ENCODE data around the gene CDHR4.
"Not testable (repeated sequence)": the region's sequence is repeated elsewhere in the genome, so short reads cannot be mapped to it uniquely, and the experiment has no call there.

CDHR4 gene, protein sequence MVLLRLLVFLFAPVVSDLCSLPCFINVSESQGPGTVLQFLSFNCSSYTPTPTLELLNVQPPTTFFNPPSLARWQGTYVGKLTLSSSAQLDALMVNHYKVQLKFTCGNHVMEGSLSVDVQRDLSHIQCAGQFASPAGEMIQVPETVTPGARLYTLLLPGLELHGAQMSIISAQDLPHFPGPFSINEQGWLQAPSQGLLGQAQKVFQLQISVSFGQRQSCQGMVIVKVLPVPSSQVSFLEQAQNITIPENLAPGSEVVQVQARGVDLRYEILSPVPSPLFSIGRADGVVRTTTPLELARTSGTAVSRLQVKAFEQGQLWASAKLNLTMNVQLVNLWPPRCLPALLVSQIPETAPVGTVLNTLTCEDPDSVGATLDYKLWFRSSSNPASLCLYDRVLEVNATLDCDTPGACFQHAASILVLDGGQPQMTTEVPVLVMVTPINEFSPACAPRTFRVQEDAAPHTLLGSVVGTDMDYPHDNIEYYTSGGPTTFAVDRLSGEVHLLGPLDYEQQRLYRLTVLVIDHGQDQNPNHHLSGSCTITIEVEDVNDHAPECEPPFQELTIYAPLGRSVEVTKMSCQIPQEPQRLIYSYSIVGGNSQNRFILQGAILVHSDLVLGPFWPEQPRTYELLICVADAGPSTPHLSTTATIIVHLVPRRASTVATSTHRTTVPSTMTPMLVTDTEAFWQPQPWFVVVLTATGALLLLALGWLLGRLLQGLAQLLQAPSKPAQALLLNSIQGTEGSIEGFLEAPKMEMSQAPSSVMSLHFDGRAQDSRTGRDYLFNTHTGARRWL

DNA sequence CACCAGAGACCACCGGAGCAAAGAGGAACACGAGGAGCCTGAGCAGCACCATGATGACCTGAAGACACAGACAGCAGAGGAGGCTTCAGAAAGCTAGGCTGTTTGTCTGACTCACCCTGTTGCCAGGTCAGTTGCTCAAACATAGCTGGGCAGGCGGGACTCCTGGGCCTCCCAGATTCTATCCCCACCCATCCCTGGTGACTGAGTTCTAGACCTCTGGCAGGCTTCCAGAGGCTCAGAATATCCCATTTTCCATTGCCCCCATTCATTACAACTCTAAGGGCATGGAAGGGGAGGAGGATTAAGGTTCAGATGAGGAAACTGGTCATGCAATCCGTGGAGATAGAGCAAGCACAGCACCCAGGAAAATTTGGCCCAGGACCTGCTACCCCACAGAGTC is at the start of gene CDHR4:
Gene CDHR4, minus strand, starts transcription at position 113 of the 400 bp plus-strand sequence. Its CDS starts 61 bp downstream, at position 52.
- DNase-seq (ENCODE audit: extremely low spot score, insufficient read length, low read depth) (no peak), FAIRE-seq (no peak)

GRCh38 chr3:49845694-49846093 is 46.0 kb upstream of the CDHR4 start:
- FAIRE-seq = no peak
- DNase-seq (ENCODE audit: extremely low spot score, insufficient read length, low read depth) = no peak

DNA sequence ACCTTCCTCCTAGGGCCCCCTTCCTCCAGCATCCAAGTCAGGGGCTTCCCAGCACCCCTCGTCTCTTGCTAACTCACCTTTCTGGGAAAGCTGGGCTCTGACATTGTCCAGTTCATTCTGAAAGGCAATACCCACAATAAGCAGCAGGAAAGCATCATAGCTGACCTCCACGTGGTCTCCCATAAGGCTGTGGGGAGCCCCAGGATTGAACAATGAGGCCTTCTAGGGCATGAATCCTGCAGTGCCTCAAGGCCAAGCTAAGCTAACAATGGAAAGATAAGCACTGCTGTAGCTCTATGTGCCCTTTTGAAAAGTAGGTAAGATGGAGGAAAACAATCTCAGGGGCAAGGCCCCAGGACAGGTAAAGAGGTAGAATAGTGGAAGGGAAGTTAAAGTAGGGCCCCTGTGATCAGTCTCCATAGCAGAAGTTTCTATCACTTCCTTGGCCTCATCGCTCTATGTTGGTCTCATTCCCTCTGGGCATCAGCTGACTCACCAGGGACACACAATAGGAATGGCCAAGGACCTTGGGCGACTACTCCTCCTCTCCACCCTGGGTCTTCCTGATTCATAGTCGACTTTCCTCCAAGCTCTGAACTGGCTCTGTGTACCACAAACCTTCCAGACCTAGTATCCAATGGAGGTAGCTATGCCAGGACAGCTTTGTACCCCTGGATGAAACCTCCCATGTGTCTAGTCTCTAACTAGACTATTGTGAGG is 45.0 kb upstream of the CDHR4 start:
- FAIRE-seq = no peak
- DNase-seq (ENCODE audit: extremely low spot score, insufficient read length, low read depth) = no peak

DNA sequence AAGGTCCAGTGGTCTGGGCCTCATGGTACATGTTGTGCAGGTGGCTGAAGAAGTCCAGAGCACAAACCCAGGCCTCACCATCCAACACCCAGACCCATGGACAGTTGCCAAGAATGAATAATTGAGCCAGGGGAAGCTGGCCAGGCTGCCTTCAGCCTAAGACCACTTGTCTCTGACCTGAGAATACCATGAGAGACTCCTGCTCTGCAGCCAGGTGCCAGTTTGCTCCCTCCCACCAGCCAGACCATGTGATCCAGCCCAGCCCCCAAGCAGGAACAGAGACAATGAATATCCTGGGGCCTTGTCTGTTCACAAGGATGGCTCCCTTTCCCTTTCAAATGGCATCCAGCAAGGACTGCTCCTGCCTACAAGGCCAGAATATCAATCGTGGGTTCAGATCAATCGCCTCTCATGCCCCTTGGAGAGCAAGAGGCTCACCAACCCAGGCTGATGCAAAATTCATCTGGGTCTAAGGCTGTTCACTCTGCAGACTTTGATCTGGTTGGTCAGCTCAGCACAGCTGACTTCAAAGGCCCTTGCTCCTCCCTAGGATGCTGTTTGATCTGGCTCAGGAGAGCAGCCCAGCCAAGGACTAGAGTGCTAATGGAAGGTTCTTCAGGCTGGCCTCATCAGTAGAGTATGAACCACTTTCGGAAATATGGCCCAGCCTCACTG is 43.3 kb upstream of the CDHR4 start:
- FAIRE-seq (no peak), DNase-seq (ENCODE audit: extremely low spot score, insufficient read length, low read depth) (no peak)

- no peak for DNase-seq (ENCODE audit: extremely low spot score, insufficient read length, low read depth)
Measured at GRCh38 chr3:49841806-49842205, 42.1 kb upstream of the CDHR4 start.

GRCh38 chr3:49841126-49841696 is 41.5 kb upstream of the CDHR4 start:
- FAIRE-seq = no peak
- no peak for DNase-seq (ENCODE audit: extremely low spot score, insufficient read length, low read depth)

More at GRCh38 chr3:49841806-49842205, 42.1 kb upstream of the CDHR4 start:
- FAIRE-seq = no peak

DNA sequence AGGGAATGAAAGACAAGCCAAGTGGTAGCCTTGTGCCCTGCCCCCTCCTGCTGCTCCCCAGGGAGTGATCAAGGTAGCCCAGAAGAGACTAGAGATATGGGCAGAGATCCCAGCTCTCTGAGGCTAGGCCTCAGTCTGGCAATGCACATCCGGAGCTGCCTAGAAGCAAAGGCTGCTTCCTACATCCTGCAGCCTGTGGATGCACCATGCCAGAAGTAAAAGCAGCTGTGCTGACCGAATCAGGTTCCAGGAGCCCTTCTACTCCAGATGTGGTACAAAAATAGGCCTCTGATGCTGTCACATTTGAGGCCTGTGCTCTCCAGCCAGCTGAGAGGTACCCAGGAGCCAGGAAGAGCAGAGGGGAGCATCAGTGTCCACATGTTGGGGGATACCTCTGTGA is 40.7 kb upstream of the CDHR4 start:
- FAIRE-seq = no peak
- no peak for DNase-seq (ENCODE audit: extremely low spot score, insufficient read length, low read depth)

DNA sequence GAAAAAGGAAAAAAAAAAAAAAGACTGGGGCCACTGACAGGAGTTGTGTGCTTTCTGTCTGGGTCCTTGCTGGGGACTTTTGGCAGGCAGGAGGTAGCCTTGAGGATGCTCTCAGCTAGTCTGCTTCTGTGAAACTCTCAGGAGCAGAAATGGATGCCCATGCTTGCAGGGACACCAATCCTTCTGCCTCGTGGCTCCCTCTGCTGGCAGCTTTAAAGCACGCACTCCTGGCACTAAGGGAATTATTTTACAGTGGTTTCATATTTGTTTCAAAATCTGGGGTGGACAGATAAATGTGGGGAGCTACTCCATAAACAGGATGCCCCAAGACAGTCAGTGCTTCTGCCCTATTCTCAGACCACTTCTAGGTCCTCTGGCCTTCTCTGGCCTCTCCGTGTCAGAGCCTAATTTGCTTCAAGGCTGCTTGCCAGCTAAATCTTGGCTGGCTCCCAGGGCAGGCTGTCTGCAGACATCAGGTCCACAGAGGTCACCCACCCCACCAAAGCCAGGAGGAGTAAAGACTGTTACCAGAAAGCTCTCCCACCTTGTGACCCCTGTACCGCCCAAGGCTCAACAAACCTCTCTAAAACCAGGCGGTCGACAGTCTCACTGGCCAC is 39.6 kb upstream of the CDHR4 start:
- FAIRE-seq (peak; percentile 91), DNase-seq (ENCODE audit: extremely low spot score, insufficient read length, low read depth) (peak; percentile 56)

DNA sequence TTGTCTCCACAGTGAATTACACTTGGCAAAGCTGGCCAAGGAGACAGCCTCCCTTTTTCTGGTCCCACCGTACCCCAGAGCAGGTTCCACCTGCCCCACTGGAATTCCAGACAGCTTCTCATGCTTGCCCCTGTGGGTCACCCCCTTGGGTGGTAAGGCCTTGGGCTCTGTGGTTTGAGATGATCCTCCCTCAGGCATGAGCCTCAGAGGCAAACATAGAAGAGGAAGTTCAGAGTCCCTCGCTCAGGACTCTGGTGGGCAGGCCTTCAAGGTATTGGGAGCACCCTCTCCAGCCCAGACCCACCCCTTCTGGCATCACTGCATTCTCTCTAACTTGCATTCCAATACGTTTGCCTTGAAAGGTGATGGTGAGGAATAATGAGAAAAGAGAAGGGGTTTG is 31.7 kb upstream of the CDHR4 start:
- DNase-seq (ENCODE audit: extremely low spot score, insufficient read length, low read depth) (no peak), FAIRE-seq (no peak)

GRCh38 chr3:49826016-49826415 is 26.3 kb upstream of the CDHR4 start:
- DNase-seq (ENCODE audit: extremely low spot score, insufficient read length, low read depth) (no peak), FAIRE-seq (no peak)

GRCh38 chr3:49823131-49823530 is 23.5 kb upstream of the CDHR4 start:
- DNase-seq (ENCODE audit: extremely low spot score, insufficient read length, low read depth) = not testable (repeated sequence)

GRCh38 chr3:49813497-49814174 is 14.0 kb upstream of the CDHR4 start, which contains the start of gene UBA7:
Gene UBA7, minus strand, starts transcription at chr3:49813953. Its CDS starts 166 bp downstream, at chr3:49813787.
- peak; percentile 60 for DNase-seq (ENCODE audit: extremely low spot score, insufficient read length, low read depth)
- FAIRE-seq = peak; percentile 84

More at GRCh38 chr3:49823131-49823530, 23.5 kb upstream of the CDHR4 start:
- not testable (repeated sequence) for FAIRE-seq

DNA sequence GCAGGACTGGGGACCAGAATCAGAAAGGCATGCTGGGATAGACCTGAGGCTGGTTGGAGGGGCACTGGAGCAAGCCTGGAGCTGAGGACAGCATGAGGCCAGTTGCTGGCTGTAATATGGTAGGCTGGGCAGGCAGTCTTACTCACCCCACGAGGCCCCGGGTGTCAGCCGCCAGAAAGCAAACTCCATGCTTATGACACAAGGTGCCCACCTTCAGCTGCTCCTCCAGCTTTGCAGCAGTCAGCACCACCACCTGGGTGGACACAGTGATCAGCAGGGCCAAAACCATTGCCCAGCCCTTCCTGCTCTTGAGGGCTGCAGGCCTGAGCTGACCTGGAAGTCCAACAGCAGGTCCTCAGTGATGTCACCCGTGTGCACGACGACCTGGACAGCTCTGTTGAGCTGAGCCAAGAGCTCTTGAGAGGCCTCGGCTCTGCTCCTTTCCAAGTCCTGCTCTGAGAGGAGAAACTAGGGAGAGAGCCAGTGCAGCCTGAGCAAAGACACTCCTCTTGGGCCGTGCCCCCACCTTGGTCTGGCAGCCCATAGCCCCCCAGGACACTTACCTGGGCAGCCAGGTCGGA is 13.3 kb upstream of the CDHR4 start:
- FAIRE-seq = no peak
- DNase-seq (ENCODE audit: extremely low spot score, insufficient read length, low read depth) = no peak

DNA sequence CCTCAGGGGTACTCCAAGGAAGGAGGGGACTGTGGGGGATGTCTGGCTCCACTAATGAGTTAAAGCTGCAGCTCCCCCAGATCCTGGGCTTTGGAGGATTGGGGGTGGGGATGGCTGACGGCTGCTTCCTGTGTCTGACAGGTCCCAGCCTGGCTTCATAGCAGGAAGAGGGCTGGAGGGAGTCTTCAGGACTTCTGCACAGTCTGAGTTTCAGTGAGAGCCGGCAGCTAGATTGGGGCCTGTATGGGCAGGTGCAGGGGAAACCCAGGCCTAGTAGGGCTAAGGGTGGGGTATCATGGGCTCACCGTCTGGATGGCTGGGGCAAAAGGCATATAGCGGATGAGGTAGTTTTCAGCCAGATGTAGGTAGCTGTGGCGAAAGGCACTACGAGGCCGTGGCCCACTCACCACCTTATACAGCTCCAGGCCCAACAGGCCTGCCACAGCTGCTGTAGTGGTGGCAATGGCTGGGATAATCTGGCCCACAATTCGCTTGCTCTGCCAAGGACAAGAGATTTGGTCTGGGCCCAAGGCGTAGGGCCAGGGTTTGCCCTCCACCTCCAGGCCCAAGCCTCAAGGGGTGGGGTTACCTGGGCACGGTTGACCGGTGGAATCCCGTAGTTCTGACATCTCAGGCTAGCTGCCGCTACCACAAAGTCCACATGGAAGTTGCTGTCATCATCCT is 7.9 kb upstream of the CDHR4 start:
- peak; percentile 83 for FAIRE-seq
- DNase-seq (ENCODE audit: extremely low spot score, insufficient read length, low read depth) = no peak

GRCh38 chr3:49806850-49807249 is 7.2 kb upstream of the CDHR4 start:
- no peak for FAIRE-seq
- DNase-seq (ENCODE audit: extremely low spot score, insufficient read length, low read depth) = no peak

- peak; percentile 75 for FAIRE-seq
Measured at GRCh38 chr3:49805897-49806701, 6.4 kb upstream of the CDHR4 start.

GRCh38 chr3:49805367-49805782 is 5.7 kb upstream of the CDHR4 start:
- FAIRE-seq (peak; percentile 77), DNase-seq (ENCODE audit: extremely low spot score, insufficient read length, low read depth) (no peak)

More at GRCh38 chr3:49805897-49806701, 6.4 kb upstream of the CDHR4 start:
- DNase-seq (ENCODE audit: extremely low spot score, insufficient read length, low read depth) = no peak
